Measurements from ENCODE around the gene SH3BGR.

DNA sequence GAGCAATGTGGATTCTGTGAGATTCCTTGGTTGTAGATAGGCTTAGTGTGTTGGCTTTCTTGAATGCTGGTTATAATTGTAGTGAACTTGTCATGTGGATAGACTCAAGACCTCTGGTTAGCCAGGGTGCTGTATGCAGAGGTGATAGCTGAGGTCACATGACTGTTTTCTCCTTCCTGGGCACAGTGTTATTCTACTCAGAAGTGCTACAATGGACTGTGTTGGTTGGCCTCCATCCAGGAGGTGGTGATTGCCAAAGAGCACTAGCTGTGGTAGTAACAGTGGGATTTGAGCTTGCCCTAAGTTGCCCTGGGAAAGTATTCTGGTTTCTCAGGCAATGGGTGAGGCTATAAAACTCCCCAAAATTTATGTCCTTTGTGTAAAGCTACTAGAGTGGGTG lies 71.6 kb downstream of the SH3BGR start:
- TF ChIP-seq EZH2phosphoT487 (IDR thresholded peaks at IDR 0.05; ENCODE audit: low read depth) = no peak
- TF ChIP-seq, protein P1, sequence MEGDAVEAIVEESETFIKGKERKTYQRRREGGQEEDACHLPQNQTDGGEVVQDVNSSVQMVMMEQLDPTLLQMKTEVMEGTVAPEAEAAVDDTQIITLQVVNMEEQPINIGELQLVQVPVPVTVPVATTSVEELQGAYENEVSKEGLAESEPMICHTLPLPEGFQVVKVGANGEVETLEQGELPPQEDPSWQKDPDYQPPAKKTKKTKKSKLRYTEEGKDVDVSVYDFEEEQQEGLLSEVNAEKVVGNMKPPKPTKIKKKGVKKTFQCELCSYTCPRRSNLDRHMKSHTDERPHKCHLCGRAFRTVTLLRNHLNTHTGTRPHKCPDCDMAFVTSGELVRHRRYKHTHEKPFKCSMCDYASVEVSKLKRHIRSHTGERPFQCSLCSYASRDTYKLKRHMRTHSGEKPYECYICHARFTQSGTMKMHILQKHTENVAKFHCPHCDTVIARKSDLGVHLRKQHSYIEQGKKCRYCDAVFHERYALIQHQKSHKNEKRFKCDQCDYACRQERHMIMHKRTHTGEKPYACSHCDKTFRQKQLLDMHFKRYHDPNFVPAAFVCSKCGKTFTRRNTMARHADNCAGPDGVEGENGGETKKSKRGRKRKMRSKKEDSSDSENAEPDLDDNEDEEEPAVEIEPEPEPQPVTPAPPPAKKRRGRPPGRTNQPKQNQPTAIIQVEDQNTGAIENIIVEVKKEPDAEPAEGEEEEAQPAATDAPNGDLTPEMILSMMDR (IDR thresholded peaks at IDR 0.05; ENCODE audit: low read depth, low read length) = no peak
